HG02571 (cell line): ENCODE data around the gene NUBP2.

Experiments used
- ATAC-seq: cut with Tn5 transposase; IDR thresholded peaks from one replicate; pipeline ENCODE4 v1.9.1; 2021; ENCODE audit warnings: mild to moderate bottlenecking, moderate library complexity; ENCODE audit not compliant: unreplicated experiment

Gene NUBP2

GRCh38 chr16:1800701-1801100, 17.9 kb downstream of the NUBP2 start:
- ATAC-seq = no peak

- ATAC-seq = no peak
Measured at GRCh38 chr16:1807626-1808025, 24.9 kb downstream of the NUBP2 start.

- no peak for ATAC-seq
Measured at GRCh38 chr16:1808691-1809090, 25.9 kb downstream of the NUBP2 start.

GRCh38 chr16:1809281-1809801, 26.6 kb downstream of the NUBP2 start:
- ATAC-seq = no peak

GRCh38 chr16:1810106-1810505, 27.3 kb downstream of the NUBP2 start:
- ATAC-seq = no peak

GRCh38 chr16:1810536-1810935, 27.8 kb downstream of the NUBP2 start:
- ATAC-seq = no peak

- no peak for ATAC-seq
Measured at GRCh38 chr16:1812732-1813163, 30.0 kb downstream of the NUBP2 start.

GRCh38 chr16:1815461-1815860, 32.7 kb downstream of the NUBP2 start:
- ATAC-seq = no peak

- ATAC-seq = no peak
Measured at GRCh38 chr16:1816396-1817275, 33.9 kb downstream of the NUBP2 start.

- ATAC-seq = no peak
Measured at GRCh38 chr16:1817276-1817589, 34.5 kb downstream of the NUBP2 start.

GRCh38 chr16:1817716-1818115, 35.0 kb downstream of the NUBP2 start:
- no peak for ATAC-seq

GRCh38 chr16:1818204-1818872, 35.6 kb downstream of the NUBP2 start:
- no peak for ATAC-seq

- ATAC-seq = no peak
Measured at GRCh38 chr16:1818873-1819525, 36.2 kb downstream of the NUBP2 start.

- no peak for ATAC-seq
Measured at GRCh38 chr16:1819611-1820010, 36.9 kb downstream of the NUBP2 start.

- ATAC-seq = no peak
Measured at GRCh38 chr16:1820096-1820945, 37.6 kb downstream of the NUBP2 start.

GRCh38 chr16:1820946-1821290, 38.2 kb downstream of the NUBP2 start:
- ATAC-seq = no peak

GRCh38 chr16:1821861-1822611, 39.3 kb downstream of the NUBP2 start:
- ATAC-seq = no peak

GRCh38 chr16:1822801-1823200, 40.0 kb downstream of the NUBP2 start:
- ATAC-seq = no peak

GRCh38 chr16:1823821-1824220, 41.1 kb downstream of the NUBP2 start:
- no peak for ATAC-seq

GRCh38 chr16:1825381-1825863, 42.7 kb downstream of the NUBP2 start:
- ATAC-seq = no peak
